GM12891 (cell line): ENCODE measurements around the gene GANC.

Source experiments
- POLR2A ChIP-seq: IDR thresholded peaks from 2 replicates; pipeline ENCODE4 v1.6.1; 2011; ENCODE audit warnings: low read depth, low read length, control low read depth
- POLR2AphosphoS5 ChIP-seq: IDR thresholded peaks from 2 replicates; pipeline ENCODE4 v1.6.1; 2011; ENCODE audit warnings: low read depth, low read length, control low read depth
- TAF1 ChIP-seq: IDR thresholded peaks from 2 replicates; pipeline ENCODE4 v1.6.1; 2011; ENCODE audit warnings: low read depth, low read length, control low read depth

DNA sequence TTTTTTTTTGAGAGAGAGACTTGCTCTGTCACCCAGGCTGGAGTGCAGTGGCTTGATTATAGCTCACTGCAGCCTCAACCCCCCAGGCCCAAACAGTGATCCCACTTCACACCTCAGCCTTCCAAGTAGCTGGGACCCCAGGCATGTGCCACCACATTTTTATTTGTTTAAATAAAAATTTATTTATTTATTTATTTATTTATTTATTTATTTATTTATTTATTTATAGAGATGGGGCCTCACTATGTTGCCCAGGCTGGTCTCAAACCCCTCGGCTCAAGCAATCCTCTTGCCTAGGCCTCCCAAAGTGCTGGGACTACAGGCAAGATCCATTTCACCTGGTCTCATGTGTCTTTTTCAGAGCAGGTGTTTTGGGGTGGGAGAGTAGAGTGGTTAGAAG lies 101.8 kb downstream of the GANC start:
- no peak for TF ChIP-seq TAF1
- TF ChIP-seq POLR2A, result no peak
- TF ChIP-seq POLR2AphosphoS5, result no peak
